Measurements from ENCODE around the gene TMEM69. TPM values are rescaled to one million over a fixed set of nuclear protein-coding genes. Genes with fewer than 3 reads are reported as not detected.
"Not testable (repeated sequence)": the region's sequence is repeated elsewhere in the genome, so short reads cannot be mapped to it uniquely, and the experiment has no call there.

TMEM69 gene
- total RNA-seq, 1 donor from 2014 or later, result 13.3 TPM

GRCh38 chr1:45730780-45731319 is 42.9 kb downstream of the TMEM69 start:
- intact Hi-C loops (cut with DNase I), result no loop called here
- peaks cover 0 to 21% of the 10 kb centered on the region in 2 donors for H3K36me3 ChIP-seq
- no peak overlapping the region for H3K27ac ChIP-seq
- H3K9me3 ChIP-seq, result no peaks in the 10 kb centered on the region
- H3K4me1 ChIP-seq, result peaks cover 4% of the 10 kb centered on the region
- H3K4me3 ChIP-seq, result no peak overlapping the region
- no peak for DNase-seq (ENCODE audit: extremely low spot score in 2 of 2)
- no peaks in the 10 kb centered on the region for H3K27me3 ChIP-seq
- TF ChIP-seq CTCF (IDR thresholded peaks at IDR 0.05), result no peak
- TF ChIP-seq POLR2A (IDR thresholded peaks at IDR 0.05), result no peak
- no peak for TF ChIP-seq POLR2AphosphoS5 (IDR thresholded peaks at IDR 0.05; ENCODE audit: insufficient read depth in 1 of 2, low read depth in 1 of 2)

- Histone ChIP-seq H3K9me3 (no peaks in the 10 kb centered on the region), H3K4me3 (no peak overlapping the region), H3K27ac (no peak overlapping the region), H3K27me3 (no peaks in the 10 kb centered on the region), H3K4me1 (peaks cover 5% of the 10 kb centered on the region), H3K36me3 (peaks cover 0 to 17% of the 10 kb centered on the region in 2 donors)
- DNase-seq (ENCODE audit: extremely low spot score in 2 of 2), result no peak
- intact Hi-C loops (cut with DNase I), result no loop called here
- TF ChIP-seq POLR2AphosphoS5 (IDR thresholded peaks at IDR 0.05; ENCODE audit: insufficient read depth in 1 of 2, low read depth in 1 of 2), result no peak
- TF ChIP-seq CTCF (IDR thresholded peaks at IDR 0.05), result no peak
- TF ChIP-seq POLR2A (IDR thresholded peaks at IDR 0.05), result no peak
These were observed 51.2 kb downstream of the TMEM69 start for GRCh38 chr1:45739137-45739536.

GRCh38 chr1:45739641-45740156 is 51.7 kb downstream of the TMEM69 start:
- H3K36me3 ChIP-seq, result peaks cover 0 to 17% of the 10 kb centered on the region in 2 donors
- DNase-seq (ENCODE audit: extremely low spot score in 2 of 2); H3K27me3 ChIP-seq; H3K9me3 ChIP-seq; H3K4me1 ChIP-seq; H3K27ac ChIP-seq; intact Hi-C loops (cut with DNase I); H3K4me3 ChIP-seq: not testable (repeated sequence)

Other genes starting within 250 kb of the TMEM69 start
- 13.5 TPM for gene TESK2, start 197.0 kb upstream of the TMEM69 start, total RNA-seq
- gene CCDC163, start 188.1 kb upstream of the TMEM69 start, total RNA-seq, result not detected
- 3.2 TPM for gene MMACHC, start 187.9 kb upstream of the TMEM69 start, total RNA-seq
- 239 TPM for gene PRDX1, start 166.3 kb upstream of the TMEM69 start, total RNA-seq
- gene AKR1A1, start 137.4 kb upstream of the TMEM69 start, total RNA-seq, result 80.3 TPM
- gene NASP, start 104.1 kb upstream of the TMEM69 start, total RNA-seq, result 57.9 TPM
- gene CCDC17, start 64.1 kb upstream of the TMEM69 start, total RNA-seq, result 1.5 TPM
- 109 TPM for gene GPBP1L1, start 1.6 kb upstream of the TMEM69 start, total RNA-seq
- gene IPP, start 62.5 kb downstream of the TMEM69 start, total RNA-seq, result 5.6 TPM
- gene MAST2, start 115.4 kb downstream of the TMEM69 start, total RNA-seq, result 28.2 TPM